NCI-H146 treated with DMSO at 0.1 percent for 48 hours (cell line): ENCODE results near the gene USH1C.

ENCODE experiments used
- DNase-seq: peaks from one replicate; lab custom pipeline; 2025; ENCODE audit not compliant: unreplicated experiment; lab: John Stamatoyannopoulos, UW

The USH1C gene

DNA sequence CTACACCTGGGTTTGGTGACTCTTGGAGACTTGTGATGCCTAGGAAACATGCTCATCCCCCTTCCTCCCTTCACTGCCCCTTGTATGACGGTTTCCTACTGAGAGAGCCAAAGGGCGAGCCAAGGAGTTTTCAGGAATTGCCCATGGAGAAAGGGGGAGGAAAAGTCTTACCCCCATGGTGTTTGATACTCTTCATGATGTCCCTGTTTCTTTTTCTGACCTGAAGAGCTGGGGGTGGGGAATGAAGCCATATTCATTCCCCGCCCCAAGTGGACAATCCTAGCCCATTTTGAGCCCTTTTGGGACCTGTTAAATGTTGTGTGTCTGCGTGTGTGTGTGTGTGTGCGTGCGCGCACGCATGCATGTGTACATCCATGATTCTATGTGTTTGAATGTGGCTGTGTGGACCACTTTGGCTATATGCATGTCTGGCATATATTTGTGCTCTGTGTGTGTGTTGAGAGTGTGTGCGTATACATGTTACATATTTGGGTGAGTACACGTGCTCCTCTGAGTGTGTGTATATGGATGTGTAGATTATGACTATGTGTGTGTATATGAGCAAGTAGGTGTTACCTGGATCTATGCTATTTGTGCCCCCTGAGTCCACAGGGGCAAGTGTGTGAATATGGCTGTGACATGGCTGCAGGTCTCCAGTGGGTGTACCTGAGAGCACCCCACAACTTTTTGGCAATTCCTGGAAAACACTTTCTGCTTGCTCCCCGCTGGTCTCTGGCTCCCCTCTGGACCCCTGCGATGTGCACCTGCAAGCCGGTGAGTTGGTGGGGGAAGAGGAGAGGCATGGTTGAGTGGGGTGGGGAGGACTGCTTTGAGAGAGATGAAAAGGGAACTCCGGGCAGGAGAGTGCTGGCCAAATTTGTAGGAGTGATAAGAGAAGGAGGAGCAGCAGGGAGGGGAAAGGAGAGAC, 27.5 kb upstream of the USH1C start:
- no peak for DNase-seq

DNA sequence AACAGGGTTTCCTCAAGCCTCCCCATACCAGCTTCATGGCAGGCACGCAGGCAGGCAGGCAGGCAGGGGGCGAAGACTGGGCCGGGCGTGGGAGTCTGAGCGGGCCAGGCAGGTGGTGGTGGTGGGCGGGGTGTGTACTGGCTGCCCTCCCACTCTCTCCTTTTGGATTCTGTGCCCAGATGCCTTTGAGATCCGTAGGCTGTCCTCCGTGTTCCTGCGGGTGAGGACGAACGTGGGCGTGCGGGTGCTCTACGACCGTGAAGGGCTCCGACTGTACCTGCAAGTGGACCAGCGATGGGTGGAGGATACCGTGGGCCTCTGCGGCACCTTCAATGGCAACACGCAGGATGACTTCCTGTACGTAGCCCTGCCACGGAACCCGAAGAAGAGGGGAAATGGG, 25.8 kb upstream of the USH1C start:
- DNase-seq, result no peak

DNA sequence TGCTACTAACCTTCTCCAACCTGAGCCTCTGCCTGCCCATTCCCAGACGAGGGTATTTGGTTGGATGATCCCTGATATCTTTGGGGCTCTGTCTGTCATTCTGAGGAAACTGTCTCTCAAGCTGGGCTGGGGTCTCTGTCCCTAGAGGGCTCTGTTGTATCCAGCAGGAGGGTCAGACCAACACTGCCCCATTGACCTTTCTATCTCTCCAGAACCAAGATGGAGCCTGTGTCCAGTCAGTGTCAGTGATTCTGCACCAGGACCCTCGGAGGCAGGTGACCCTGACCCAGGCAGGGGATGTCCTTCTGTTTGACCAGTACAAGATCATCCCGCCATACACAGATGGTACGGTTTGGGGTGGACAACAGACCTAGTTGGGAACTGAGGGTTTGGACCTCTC, 24.7 kb upstream of the USH1C start:
- DNase-seq, result no peak

DNA sequence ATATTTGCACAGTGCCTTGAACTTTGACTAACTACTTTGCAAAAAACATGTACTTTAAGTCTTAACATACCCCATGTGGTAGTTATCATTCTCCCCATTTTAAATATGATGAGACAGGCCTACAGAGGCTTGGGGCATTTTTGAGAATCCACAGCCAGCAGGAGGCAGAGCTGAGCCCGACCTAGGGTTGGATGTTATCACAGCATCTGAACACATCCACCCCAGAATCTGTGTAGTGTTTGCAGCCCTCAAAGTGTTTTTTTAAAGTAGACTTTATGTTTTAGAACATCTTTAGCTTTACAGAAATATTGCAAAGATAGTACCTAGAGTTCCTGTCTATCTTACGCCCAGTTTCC, 20.4 kb upstream of the USH1C start:
- no peak for DNase-seq

DNA sequence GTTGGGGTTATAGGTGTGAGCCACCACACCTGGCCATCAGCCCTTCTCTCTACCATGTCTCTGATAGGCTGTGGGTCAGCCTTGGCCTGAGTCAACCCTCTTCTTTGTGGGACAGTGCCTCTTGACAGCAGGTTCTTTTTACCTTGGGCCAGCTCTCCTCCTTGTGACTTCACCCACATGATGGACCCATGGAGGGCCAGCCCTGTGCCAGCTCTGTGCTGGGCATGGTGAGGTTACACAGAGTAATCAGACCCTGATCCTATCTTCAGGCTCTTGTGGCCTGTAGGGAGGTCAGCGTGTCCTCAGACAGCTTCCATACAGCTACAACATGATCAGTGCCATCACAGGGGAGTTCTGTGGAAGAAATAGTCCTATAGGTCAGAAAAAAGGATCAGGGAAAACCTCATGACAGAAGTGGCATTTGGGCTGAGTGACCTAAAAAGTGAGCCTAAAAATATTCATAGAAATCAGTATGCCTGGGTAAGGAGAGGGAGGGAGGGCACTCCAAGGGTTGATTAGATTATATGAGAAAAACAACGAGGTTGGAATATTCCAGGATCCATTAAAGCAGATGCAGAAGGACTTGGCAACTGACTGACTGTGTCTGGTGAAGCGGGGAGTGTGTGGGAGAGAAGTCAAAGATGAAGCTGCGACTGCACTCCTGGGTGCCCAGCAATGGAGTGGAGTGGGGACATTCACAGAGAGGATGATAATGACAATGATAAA, 19.9 kb upstream of the USH1C start:
- DNase-seq, result no peak

DNA sequence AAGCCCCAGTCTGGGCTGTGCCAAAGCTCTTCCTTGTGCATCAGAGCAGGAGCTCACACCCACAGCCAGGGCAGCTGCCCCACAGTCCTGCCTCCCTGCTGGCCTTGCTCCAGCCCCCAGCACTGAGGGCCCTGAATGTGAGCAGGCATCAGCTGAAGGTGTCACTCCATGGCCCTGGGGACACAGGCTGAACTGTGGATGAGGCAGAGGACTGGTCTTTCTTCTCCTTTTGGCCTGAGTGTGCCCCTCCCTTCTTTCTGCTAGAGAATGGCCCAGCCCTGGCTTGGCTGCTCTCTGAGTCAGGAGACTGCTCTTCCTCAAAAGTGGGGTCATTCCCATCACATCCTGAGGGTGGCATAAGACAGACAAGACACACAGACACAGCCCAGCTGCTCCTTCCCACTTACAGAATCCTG, 19.0 kb upstream of the USH1C start:
- no peak for DNase-seq

DNA sequence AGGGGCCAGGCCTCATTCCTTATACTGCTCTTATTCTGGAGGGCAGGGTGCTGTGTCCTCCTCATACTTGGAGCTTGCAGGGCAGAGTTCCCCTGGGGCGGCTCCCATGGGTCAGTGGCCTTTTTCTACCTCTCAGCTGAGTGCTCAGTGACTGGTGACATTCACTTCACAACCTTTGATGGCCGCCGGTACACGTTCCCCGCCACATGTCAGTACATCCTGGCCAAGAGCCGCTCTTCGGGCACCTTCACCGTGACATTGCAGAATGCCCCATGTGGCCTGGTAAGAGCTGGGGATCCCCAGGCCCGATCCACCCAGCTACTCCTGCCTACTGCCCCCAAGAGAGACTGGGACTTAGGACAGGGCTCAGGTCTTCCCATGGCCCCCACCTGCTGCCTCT, 17.3 kb upstream of the USH1C start:
- DNase-seq, result no peak

DNA sequence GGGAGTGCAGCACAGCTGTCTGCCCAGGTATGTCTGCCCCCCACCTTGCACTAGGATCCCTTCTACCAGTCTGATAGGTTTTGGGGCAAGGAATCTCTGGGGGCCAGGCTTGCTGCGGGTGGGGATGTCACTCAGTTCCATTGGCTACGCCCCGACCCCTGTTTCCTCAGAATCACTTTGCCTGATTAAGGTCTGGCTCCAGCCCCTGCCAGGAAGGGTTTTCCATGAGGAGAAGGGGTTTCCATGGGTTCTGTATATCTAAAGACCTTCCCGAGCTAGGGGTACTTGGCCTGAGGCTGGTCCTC, 16.8 kb upstream of the USH1C start:
- DNase-seq, result no peak

DNA sequence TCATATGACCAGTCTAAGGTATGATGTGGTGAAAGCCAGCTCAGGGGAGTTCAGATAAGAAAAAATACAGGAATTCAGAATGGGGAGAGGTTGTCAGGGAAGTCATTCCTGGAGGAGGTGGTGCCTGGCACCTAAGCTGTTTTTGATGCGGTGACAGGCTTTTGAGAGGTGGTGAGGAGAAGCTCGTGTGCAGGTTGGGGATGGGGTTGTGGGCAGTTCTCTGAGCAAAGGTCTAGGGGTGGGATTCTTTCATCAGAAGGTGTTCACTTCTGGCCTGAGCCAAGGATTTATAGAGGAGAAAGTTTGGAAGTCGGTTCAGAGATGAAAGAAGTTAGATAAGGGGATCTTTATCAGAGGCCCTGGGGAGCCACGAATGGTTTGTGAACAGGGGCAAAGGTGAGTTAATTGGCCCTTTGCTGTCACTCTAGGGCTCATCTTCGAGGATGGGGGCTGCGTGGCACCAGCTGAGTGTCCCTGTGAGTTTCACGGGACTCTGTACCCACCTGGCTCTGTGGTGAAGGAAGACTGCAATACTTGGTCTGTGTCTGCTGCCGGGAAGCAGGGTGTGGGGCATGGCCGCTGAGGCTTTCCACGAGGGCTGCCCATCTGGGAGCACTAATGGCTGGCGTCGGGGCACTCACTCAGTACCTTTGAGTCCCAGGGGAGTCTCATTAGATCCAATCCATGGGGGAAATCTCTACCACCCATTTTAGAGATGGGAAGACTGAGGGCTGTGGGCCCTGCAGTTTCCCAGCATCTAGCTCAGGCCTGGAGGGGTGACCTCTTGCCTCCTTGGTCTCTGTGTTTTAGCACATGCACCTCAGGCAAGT, 16.3 kb upstream of the USH1C start:
- DNase-seq, result no peak

DNA sequence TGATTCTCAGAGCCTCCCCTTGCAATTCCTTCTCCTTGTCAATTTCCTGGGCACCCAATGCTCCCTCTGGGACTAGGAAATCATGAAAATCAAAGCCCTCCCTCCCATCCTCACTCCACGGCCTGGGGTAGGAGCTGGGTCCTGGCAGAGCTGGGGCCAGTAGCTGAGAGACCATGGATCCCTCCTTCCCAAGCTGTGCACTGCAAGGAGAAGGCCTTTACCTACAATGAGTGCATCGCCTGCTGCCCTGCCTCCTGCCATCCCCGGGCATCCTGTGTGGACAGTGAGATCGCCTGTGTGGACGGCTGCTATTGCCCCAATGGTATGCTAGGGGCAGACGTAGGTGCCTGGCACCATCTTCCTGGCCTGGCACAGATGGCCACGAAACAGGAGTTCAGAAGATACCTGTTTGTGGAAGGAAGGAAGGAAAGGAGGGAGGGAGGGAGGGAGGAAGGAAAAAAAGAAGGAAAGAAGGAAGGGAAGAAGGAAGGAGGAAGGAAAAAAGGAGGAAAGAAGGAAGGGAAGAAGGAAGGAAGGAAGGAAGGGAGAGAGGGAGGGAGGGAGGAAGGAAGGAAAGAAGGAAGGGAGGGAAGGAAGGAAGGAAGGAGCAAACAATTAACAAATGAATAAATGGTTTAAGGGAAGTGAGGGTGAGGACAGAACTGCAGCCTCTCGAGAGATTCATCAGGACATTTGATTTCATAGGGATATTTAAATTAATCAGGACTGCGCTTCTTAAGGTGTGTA, 15.3 kb upstream of the USH1C start:
- no peak for DNase-seq

DNA sequence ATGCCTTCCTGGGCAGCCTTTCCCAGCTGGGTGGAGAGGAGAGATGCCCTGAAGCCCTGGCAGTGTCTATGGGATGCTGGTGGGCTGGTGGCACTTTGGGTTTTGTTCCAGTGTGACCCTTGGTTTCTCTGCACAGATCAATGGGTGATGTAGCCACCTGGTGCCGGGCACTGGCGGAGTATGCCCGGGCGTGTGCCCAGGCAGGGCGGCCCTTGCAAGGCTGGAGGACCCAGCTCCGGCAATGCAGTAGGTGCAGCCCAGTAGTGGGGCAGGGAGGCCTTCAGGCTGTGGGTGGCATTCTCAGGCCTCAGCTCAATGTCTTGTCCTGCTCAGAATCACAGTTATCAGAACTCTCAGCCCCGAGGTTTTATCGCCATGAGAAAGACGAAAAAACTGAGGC, 14.7 kb upstream of the USH1C start:
- DNase-seq, result no peak

DNA sequence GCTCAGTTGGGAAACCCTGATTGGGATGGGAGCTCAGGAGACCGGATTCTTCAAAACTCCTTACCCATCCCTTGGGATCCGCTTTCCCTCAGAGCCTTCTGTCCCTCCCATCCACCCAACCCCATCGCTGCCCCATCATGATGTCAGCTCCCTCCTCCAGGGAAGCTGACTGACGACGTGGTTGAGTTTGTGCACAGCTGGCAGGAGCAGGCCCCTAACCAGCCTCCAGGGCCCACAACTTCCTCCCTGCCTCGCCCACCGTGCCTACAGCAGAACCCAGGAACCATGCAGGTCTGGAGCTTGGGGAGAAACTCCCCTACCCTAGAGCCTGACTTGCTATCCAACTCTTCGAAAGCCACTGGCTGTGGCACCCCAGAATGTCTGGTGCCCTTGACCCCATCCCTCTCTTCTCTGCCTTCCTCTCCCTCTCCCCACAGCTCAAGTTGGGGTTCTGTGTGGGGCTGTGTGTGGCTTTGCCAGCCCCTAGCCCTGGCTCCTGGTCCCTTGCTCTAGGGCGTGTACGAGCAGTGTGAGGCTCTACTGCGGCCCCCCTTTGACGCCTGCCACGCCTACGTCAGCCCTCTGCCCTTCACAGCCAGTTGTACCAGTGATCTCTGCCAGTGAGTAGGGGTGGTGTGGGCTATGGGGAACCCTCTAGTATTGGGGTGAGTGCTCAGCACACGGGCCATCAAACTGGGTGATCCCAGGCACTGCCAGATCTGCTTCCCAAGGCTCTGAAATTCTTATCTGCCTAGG, 14.0 kb upstream of the USH1C start:
- no peak for DNase-seq

DNA sequence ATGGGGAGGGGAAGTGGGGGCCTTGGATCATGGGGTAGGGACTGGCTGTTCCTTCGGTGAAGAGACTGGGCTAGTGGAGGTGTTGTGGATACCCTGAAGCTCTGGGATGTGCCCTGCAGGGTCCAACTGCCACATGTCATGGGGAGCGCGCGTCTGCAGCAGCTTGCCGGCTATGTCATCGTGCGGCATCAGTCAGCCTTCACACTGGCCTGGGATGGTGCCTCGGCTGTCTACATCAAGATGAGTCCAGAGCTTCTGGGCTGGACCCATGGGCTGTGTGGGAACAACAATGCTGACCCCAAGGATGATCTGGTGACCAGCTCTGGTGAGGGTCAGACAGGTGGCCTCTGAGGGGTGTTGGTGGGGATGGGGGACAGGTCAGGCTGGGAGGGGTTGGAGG, 12.8 kb upstream of the USH1C start:
- no peak for DNase-seq

DNA sequence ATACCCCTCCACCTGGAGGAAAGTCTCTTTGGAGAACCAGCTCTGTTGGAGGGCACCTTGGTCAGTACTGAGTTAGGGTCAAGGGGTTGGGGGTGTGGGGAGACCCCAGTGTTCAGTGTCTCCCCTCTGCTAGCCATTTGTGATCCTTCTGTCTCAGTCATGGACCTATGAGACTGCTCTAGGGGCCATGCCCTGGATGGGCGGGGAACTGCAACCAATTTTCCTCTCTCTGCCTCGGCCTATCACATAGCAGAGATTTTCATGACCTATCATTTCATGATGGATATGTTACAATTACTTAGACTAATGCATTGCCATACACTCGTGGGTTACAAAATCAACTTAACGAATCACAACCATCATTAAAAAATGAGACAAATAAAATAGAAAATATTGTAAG, 10.3 kb upstream of the USH1C start:
- no peak for DNase-seq

DNA sequence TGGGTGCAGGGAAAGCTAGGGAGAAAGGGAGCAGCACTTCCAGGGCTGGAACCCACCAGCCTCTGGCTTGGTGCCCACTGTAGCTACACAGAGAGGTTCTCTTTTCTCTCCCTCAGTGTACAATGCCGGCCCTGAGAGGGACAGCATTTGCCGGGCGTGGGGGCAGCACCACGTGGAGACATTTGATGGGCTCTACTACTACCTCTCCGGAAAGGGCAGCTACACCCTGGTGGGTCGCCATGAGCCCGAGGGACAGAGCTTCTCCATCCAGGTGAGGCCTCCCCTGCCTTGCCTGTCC, 9.0 kb upstream of the USH1C start:
- no peak for DNase-seq

DNA sequence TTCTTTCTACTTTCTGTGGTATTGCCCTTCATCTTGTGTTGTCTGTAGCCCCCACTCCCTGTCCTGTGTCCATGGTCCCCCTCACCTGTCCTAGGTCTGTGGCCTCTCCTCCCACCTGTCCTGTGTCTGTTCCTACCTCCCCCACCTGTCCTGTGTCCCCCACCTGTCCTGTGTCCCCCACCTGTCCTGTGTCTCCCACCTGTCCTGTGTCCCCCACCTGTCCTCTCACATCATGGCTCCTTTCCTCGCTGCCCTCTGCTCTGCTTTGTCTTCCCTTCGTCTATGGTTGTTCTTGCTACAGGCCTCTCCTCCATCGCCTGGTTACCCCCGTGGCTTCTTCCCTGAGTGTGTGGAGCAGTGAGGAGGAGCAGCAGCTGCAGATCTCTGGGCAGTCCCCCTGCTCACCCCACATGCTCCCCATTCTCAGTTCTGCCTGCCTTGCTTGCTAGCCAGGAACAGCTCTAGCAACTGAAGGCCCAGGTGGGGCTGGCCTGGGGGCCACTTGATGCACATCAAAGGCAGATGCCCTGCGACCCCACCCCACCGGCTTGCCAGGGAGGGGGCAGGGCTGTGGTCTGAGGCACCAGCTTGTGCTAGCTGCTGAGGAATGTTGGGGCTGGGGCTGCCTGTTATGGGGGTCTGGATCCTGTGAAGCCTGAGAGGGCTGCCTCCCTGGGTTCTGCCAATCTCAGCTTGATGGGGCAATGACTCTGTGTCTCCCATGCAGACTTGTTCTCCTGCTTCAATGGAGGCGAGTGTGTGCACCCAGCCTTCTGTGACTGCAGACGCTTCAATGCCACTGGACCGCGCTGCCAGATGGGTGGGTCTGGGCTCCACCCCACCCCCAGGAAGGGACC, 8.4 kb upstream of the USH1C start:
- DNase-seq, result no peak

DNA sequence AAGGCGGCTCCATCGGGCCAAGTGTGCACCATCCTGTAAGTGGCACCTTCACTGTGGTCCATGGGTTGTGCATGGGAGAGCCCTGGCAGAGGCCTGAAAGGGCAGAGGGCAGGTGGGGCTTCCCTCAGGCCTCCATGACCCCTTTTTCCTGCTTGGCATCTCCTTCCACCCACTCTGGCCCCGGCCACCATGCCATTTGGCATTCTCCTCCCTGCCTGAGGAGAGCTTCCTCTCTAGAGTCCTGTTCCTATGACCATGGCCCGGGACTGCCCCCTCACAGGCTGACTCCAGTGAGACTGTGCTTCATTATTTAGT, 7.8 kb upstream of the USH1C start:
- no peak for DNase-seq

DNA sequence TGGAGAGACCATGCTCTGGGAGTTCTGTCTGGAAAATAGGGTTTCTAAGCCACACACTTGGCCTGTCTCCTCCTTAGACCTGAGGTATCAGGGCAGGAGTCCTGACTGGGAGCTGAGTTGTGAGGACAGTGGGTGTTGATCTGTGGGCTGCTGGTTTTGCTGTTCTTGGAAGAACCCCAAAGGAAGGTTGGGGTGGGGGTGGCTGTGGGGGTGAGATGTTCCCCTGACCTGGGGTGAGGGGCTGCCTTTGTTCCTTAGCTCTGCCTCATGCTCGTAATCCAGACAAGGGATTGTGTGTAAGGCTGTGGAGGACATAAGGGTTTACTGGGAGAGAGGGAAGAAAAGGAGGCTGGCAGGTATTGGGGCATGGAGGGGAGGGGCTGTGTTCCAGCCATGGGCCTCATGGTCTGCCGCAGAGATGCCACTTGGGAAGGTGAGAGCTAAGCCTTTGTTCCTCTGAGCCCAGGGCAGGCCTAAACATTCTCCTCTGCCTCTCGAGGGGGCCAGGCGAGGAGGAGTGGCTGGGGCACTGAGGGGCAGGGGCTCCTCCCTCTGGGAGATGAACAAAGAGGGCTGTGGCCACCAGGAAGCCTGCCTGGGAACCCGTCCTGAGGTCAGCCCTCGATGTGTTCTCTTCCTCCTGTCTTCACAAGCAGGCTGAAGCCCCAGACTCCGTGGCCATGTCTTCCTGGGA, 7.3 kb upstream of the USH1C start:
- no peak for DNase-seq
